HEK293 (cell line): ENCODE results near the gene POLD2.

Experiments used
- IKZF3 ChIP-seq: fragments of 450-650 bp; IDR thresholded peaks from 2 replicates; pipeline ENCODE4 v1.5.0; 2018; ENCODE audit warnings: missing biosample characterization, mild to moderate bottlenecking, missing genetic modification characterization, moderate library complexity
- REPIN1 ChIP-seq: fragments of 450-650 bp; formaldehyde crosslinking; IDR thresholded peaks from 2 replicates; pipeline ENCODE4 v1.5.1; 2017; ENCODE audit warnings: missing biosample characterization, missing genetic modification characterization, low read depth
- TCF7L2 ChIP-seq: IDR thresholded peaks from 2 replicates; pipeline ENCODE4 v1.6.1; 2011; ENCODE audit warnings: low read depth, mild to moderate bottlenecking, inconsistent platforms, low read length, moderate library complexity, borderline replicate concordance
- ZBTB21 ChIP-seq: fragments of 450-650 bp; formaldehyde crosslinking; IDR thresholded peaks from 2 replicates; pipeline ENCODE4 v1.5.1; 2017; ENCODE audit warnings: missing biosample characterization, missing genetic modification characterization
- ZFHX2 ChIP-seq: fragments of 450-650 bp; formaldehyde crosslinking; conservative IDR thresholded peaks from 2 replicates; pipeline ENCODE4 v1.5.1; 2016; ENCODE audit warnings: missing biosample characterization, missing genetic modification characterization
- ZNF133 ChIP-seq: fragments of 450-650 bp; formaldehyde crosslinking; IDR thresholded peaks from 2 replicates; pipeline ENCODE4 v1.5.1; 2016; ENCODE audit warnings: missing biosample characterization, missing genetic modification characterization
- ZNF155 ChIP-seq: fragments of 450-650 bp; formaldehyde crosslinking; IDR thresholded peaks from 2 replicates; pipeline ENCODE4 v1.5.1; 2016; ENCODE audit warnings: missing biosample characterization, missing genetic modification characterization
- ZNF221 ChIP-seq: fragments of 450-650 bp; formaldehyde crosslinking; IDR thresholded peaks from 2 replicates; pipeline ENCODE4 v1.5.1; 2017; ENCODE audit warnings: missing biosample characterization, missing genetic modification characterization, borderline replicate concordance
- ZNF24 ChIP-seq: fragments of 450-650 bp; formaldehyde crosslinking; IDR thresholded peaks from 2 replicates; pipeline ENCODE4 v1.5.1; 2016; ENCODE audit warnings: missing biosample characterization, missing genetic modification characterization
- ZNF324 ChIP-seq: fragments of 450-650 bp; formaldehyde crosslinking; IDR thresholded peaks from 2 replicates; pipeline ENCODE4 v1.5.1; 2016; ENCODE audit warnings: missing biosample characterization, missing genetic modification characterization
- ZNF366 ChIP-seq: fragments of 450-650 bp; formaldehyde crosslinking; conservative IDR thresholded peaks from 2 replicates; pipeline ENCODE4 v1.5.1; 2016; ENCODE audit warnings: missing biosample characterization, missing genetic modification characterization
- ZNF391 ChIP-seq: fragments of 450-650 bp; formaldehyde crosslinking; IDR thresholded peaks from 2 replicates; pipeline ENCODE4 v1.5.1; 2016; ENCODE audit warnings: low read depth, missing biosample characterization, missing genetic modification characterization, borderline replicate concordance
- ZNF423 ChIP-seq: fragments of 450-650 bp; formaldehyde crosslinking; IDR thresholded peaks from 2 replicates; pipeline ENCODE4 v1.5.1; 2016; ENCODE audit warnings: missing biosample characterization, missing genetic modification characterization
- ZNF558 ChIP-seq: fragments of 450-650 bp; formaldehyde crosslinking; IDR thresholded peaks from 2 replicates; pipeline ENCODE4 v1.5.1; 2016; ENCODE audit warnings: missing biosample characterization, missing genetic modification characterization
- ZNF561 ChIP-seq: fragments of 450-650 bp; IDR thresholded peaks from 2 replicates; pipeline ENCODE4 v1.5.1; 2018; ENCODE audit warnings: missing biosample characterization, missing genetic modification characterization, borderline replicate concordance
- ZNF600 ChIP-seq: fragments of 450-650 bp; formaldehyde crosslinking; IDR thresholded peaks from 2 replicates; pipeline ENCODE4 v1.5.1; 2016; ENCODE audit warnings: missing biosample characterization, missing genetic modification characterization
- ZNF658 ChIP-seq: fragments of 450-650 bp; formaldehyde crosslinking; IDR thresholded peaks from 2 replicates; pipeline ENCODE4; 2016; ENCODE audit warnings: missing biosample characterization, missing genetic modification characterization
- ZNF701 ChIP-seq: fragments of 450-650 bp; formaldehyde crosslinking; IDR thresholded peaks from 2 replicates; pipeline ENCODE4 v1.5.1; 2016; ENCODE audit warnings: missing biosample characterization, missing genetic modification characterization
- ZNF76 ChIP-seq: fragments of 450-650 bp; formaldehyde crosslinking; IDR thresholded peaks from 2 replicates; pipeline ENCODE4; 2016; ENCODE audit warnings: low read depth, missing biosample characterization, missing genetic modification characterization, borderline replicate concordance
- ZNF785 ChIP-seq: fragments of 450-650 bp; formaldehyde crosslinking; IDR thresholded peaks from 2 replicates; pipeline ENCODE4 v1.5.1; 2016; ENCODE audit warnings: missing biosample characterization, missing genetic modification characterization
- ZNF792 ChIP-seq: fragments of 450-650 bp; formaldehyde crosslinking; IDR thresholded peaks from 2 replicates; pipeline ENCODE4 v1.5.1; 2016; ENCODE audit warnings: missing biosample characterization, missing genetic modification characterization
- ZSCAN23 ChIP-seq: fragments of 450-650 bp; formaldehyde crosslinking; IDR thresholded peaks from 2 replicates; pipeline ENCODE4 v1.5.1; 2016; ENCODE audit warnings: missing biosample characterization, missing genetic modification characterization
- TF ChIP-seq, protein P1 (sequence below): IDR thresholded peaks from 2 replicates; pipeline ENCODE4 v1.6.1; 2011; ENCODE audit warnings: mild to moderate bottlenecking, low read depth, low read length, borderline replicate concordance
- TF ChIP-seq, protein P2 (sequence below): fragments of 450-650 bp; formaldehyde crosslinking; IDR thresholded peaks from 2 replicates; pipeline ENCODE4 v1.5.1; 2016; ENCODE audit warnings: missing biosample characterization, missing genetic modification characterization, borderline replicate concordance
- TF ChIP-seq, protein P3 (sequence below): fragments of 450-650 bp; formaldehyde crosslinking; IDR thresholded peaks from 2 replicates; pipeline ENCODE4 v1.5.1; 2016; ENCODE audit warnings: missing biosample characterization, missing genetic modification characterization
- TF ChIP-seq, protein P4 (sequence below): fragments of 450-650 bp; formaldehyde crosslinking; IDR thresholded peaks from 2 replicates; pipeline ENCODE4 v1.5.1; 2017; ENCODE audit warnings: missing biosample characterization, missing genetic modification characterization
- TF ChIP-seq, protein P5 (sequence below): fragments of 450-650 bp; formaldehyde crosslinking; IDR thresholded peaks from 2 replicates; pipeline ENCODE4 v1.5.1; 2016; ENCODE audit warnings: missing biosample characterization, missing genetic modification characterization

POLD2 gene

DNA sequence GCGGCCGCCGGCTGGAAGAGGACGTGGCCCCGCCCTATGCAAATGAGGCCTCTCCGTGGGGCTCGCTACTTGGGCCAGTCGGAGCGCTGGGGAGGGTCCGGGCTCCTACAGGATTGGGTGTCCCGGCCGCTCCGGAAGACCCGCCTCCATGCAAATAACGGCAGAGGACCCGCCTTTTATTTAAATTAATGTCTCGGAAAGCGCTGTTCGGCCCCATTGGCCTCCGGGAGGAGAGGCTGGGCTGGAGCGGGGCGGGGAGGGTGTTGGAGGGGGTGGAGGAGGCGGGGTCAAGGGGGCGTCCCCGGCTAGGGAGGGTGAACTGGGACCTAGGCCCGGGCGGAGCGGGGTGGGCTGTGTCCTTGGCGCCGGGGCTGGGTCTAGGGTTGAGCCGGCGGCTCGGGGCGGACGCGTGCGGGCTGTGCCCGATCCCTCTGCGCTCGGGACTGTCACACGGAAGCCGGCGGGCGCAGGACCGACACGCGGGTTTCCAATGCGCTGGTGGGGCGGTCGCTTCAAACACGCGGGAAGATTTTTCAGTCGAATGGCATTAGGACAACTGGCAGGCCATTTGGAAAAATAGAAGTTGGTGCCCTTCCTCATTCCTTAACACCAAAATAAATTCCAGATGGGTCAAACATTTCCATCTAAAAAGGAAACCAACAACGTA, 40.7 kb downstream of the POLD2 start (continued):
- TF ChIP-seq, protein P1, sequence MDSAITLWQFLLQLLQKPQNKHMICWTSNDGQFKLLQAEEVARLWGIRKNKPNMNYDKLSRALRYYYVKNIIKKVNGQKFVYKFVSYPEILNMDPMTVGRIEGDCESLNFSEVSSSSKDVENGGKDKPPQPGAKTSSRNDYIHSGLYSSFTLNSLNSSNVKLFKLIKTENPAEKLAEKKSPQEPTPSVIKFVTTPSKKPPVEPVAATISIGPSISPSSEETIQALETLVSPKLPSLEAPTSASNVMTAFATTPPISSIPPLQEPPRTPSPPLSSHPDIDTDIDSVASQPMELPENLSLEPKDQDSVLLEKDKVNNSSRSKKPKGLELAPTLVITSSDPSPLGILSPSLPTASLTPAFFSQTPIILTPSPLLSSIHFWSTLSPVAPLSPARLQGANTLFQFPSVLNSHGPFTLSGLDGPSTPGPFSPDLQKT: no peak
- TF ChIP-seq TCF7L2 (no peak), ZSCAN23 (tag by site-specific recombination) (no peak), ZFHX2 (peak; percentile 38), ZNF391 (tag by site-specific recombination) (0 out of 2 replicates have a peak, but pooled peaks have one; percentile 27), ZNF558 (tag by site-specific recombination) (no peak), ZNF792 (tag by site-specific recombination) (no peak), ZNF561 (tag by site-specific recombination) (peak; percentile 61; the same call in 1 of the 2 replicates), ZNF324 (tag by site-specific recombination) (no peak), ZNF600 (tag by site-specific recombination) (peak; percentile 79), ZNF366 (no peak), ZNF133 (tag by site-specific recombination) (no peak), ZNF423 (tag by site-specific recombination) (no peak), ZBTB21 (tag by site-specific recombination) (no peak), ZNF658 (tag by site-specific recombination) (no peak), IKZF3 (tag by site-specific recombination) (peak; percentile 49; the same call in 1 of the 2 replicates), ZNF221 (tag by site-specific recombination) (no peak), ZNF785 (0 out of 2 replicates have a peak, but pooled peaks have one; percentile 56), ZNF701 (tag by site-specific recombination) (no peak), ZNF155 (tag by site-specific recombination) (no peak), REPIN1 (tag by site-specific recombination) (no peak), ZNF24 (tag by site-specific recombination) (no peak), ZNF76 (tag by site-specific recombination) (peak; percentile 39; the same call in 1 of the 2 replicates)
- TF ChIP-seq, protein P2, sequence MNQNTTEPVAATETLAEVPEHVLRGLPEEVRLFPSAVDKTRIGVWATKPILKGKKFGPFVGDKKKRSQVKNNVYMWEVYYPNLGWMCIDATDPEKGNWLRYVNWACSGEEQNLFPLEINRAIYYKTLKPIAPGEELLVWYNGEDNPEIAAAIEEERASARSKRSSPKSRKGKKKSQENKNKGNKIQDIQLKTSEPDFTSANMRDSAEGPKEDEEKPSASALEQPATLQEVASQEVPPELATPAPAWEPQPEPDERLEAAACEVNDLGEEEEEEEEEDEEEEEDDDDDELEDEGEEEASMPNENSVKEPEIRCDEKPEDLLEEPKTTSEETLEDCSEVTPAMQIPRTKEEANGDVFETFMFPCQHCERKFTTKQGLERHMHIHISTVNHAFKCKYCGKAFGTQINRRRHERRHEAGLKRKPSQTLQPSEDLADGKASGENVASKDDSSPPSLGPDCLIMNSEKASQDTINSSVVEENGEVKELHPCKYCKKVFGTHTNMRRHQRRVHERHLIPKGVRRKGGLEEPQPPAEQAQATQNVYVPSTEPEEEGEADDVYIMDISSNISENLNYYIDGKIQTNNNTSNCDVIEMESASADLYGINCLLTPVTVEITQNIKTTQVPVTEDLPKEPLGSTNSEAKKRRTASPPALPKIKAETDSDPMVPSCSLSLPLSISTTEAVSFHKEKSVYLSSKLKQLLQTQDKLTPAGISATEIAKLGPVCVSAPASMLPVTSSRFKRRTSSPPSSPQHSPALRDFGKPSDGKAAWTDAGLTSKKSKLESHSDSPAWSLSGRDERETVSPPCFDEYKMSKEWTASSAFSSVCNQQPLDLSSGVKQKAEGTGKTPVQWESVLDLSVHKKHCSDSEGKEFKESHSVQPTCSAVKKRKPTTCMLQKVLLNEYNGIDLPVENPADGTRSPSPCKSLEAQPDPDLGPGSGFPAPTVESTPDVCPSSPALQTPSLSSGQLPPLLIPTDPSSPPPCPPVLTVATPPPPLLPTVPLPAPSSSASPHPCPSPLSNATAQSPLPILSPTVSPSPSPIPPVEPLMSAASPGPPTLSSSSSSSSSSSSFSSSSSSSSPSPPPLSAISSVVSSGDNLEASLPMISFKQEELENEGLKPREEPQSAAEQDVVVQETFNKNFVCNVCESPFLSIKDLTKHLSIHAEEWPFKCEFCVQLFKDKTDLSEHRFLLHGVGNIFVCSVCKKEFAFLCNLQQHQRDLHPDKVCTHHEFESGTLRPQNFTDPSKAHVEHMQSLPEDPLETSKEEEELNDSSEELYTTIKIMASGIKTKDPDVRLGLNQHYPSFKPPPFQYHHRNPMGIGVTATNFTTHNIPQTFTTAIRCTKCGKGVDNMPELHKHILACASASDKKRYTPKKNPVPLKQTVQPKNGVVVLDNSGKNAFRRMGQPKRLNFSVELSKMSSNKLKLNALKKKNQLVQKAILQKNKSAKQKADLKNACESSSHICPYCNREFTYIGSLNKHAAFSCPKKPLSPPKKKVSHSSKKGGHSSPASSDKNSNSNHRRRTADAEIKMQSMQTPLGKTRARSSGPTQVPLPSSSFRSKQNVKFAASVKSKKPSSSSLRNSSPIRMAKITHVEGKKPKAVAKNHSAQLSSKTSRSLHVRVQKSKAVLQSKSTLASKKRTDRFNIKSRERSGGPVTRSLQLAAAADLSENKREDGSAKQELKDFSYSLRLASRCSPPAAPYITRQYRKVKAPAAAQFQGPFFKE: no peak
- TF ChIP-seq, protein P3, sequence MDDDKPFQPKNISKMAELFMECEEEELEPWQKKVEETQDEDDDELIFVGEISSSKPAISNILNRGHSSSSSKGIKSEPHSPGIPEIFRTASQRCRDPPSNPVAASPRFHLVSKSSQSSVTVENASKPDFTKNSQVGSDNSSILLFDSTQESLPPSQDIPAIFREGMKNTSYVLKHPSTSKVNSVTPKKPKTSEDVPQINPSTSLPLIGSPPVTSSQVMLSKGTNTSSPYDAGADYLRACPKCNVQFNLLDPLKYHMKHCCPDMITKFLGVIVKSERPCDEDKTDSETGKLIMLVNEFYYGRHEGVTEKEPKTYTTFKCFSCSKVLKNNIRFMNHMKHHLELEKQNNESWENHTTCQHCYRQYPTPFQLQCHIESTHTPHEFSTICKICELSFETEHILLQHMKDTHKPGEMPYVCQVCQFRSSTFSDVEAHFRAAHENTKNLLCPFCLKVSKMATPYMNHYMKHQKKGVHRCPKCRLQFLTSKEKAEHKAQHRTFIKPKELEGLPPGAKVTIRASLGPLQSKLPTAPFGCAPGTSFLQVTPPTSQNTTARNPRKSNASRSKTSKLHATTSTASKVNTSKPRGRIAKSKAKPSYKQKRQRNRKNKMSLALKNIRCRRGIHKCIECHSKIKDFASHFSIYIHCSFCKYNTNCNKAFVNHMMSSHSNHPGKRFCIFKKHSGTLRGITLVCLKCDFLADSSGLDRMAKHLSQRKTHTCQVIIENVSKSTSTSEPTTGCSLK (tag by site-specific recombination): no peak
- TF ChIP-seq, protein P4, sequence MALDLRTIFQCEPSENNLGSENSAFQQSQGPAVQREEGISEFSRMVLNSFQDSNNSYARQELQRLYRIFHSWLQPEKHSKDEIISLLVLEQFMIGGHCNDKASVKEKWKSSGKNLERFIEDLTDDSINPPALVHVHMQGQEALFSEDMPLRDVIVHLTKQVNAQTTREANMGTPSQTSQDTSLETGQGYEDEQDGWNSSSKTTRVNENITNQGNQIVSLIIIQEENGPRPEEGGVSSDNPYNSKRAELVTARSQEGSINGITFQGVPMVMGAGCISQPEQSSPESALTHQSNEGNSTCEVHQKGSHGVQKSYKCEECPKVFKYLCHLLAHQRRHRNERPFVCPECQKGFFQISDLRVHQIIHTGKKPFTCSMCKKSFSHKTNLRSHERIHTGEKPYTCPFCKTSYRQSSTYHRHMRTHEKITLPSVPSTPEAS (tag by site-specific recombination): no peak
- TF ChIP-seq, protein P5, sequence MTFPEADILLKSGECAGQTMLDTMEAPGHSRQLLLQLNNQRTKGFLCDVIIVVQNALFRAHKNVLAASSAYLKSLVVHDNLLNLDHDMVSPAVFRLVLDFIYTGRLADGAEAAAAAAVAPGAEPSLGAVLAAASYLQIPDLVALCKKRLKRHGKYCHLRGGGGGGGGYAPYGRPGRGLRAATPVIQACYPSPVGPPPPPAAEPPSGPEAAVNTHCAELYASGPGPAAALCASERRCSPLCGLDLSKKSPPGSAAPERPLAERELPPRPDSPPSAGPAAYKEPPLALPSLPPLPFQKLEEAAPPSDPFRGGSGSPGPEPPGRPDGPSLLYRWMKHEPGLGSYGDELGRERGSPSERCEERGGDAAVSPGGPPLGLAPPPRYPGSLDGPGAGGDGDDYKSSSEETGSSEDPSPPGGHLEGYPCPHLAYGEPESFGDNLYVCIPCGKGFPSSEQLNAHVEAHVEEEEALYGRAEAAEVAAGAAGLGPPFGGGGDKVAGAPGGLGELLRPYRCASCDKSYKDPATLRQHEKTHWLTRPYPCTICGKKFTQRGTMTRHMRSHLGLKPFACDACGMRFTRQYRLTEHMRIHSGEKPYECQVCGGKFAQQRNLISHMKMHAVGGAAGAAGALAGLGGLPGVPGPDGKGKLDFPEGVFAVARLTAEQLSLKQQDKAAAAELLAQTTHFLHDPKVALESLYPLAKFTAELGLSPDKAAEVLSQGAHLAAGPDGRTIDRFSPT (tag by site-specific recombination): no peak; the same call in 1 of the 2 replicates
